Adrenal gland (tissue), 12 donors: ENCODE results near the gene LRRC66. TPM values are rescaled to one million over a fixed set of nuclear protein-coding genes. Genes with fewer than 3 reads are reported as not detected.

Source experiments
- DNase-seq, 7 donors: peaks; one replicate each; pipeline ENCODE4 v3.0.0-alpha.2; 2019 to 2020
- H3K27ac ChIP-seq, 5 donors: fragments of 200-600 bp; sonication (generic) in 4 of 5; 1 replicate in 3 of 5; 2 replicates in 2 of 5; pipeline versions ENCODE4 v1.5.1 to v1.8.0; 2016 to 2020; ENCODE audit warnings: mild to moderate bottlenecking in 1 of 5
- H3K27me3 ChIP-seq: fragments of 200-600 bp; 2 replicates; pipeline ENCODE4 v1.8.0; 2021
- H3K36me3 ChIP-seq, 2 donors: fragments of 200-600 bp; replicated peaks in 1 of 2; 1 replicate in 1 of 2; 2 replicates in 1 of 2; pipeline versions ENCODE4 v1.5.1 to v1.8.0; 2018 to 2022
- H3K4me1 ChIP-seq, 2 donors: fragments of 200-600 bp; replicated peaks in 1 of 2; 1 replicate in 1 of 2; 2 replicates in 1 of 2; pipeline versions ENCODE4 v1.5.1 to v1.8.0; 2018 to 2021
- H3K4me3 ChIP-seq, 4 donors: fragments of 200-600 bp; sonication (generic) in 3 of 4; one replicate each; pipeline ENCODE4 v1.5.1; 2016 to 2018
- H3K9me3 ChIP-seq, 3 donors: fragments of 200-600 bp; sonication (generic) in 1 of 3; replicated peaks in 1 of 3; 1 replicate in 2 of 3; 2 replicates in 1 of 3; pipeline versions ENCODE4 v1.5.1 to v1.8.0; 2016 to 2021
- CTCF ChIP-seq, 6 experiments: fragments of 450-650 bp in 4 of 6; fragments of 200-600 bp in 2 of 6; sonication (generic) in 1 of 6; IDR thresholded peaks; 1 replicate in 5 of 6; 2 replicates in 1 of 6; pipeline versions ENCODE4 v1.5.1 to v1.8.0; 2016 to 2021; ENCODE audit warnings: antibody characterized with exemption in 6 of 6, mild to moderate bottlenecking in 2 of 6, moderate library complexity in 1 of 6
- POLR2A ChIP-seq, 2 donors: fragments of 450-650 bp; IDR thresholded peaks; one replicate each; pipeline ENCODE4 v1.6.1; 2017; ENCODE audit warnings: antibody characterized with exemption in 2 of 2, mild to moderate bottlenecking in 2 of 2, moderate library complexity in 1 of 2
- WGBS, 4 donors: extraction: QIAGEN DNeasy Blood & Tissue Kit in 2 of 4; methylation state at CpG; one replicate each; pipeline versions ENCODE4 v1.1.5 to v1.1.7; 2013 to 2017; 5-methylcytosine and 5-hydroxymethylcytosine counted together
- intact Hi-C, 2 donors: fragments of 100-400 bp; cut with DNase I; formaldehyde crosslinking; loops; one replicate each; pipeline versions ENCODE4 v1.14.1 to v1.15.0; 2022 to 2023
- polyA plus RNA-seq, 3 donors: library from polyadenylated mRNA; stranded (reverse); fragments of 200-250 nt in 2 of 3; fragments of 350-450 nt in 1 of 3; fragmentation: Illumina TruSeq in 1 of 3; extraction: RNeasy Lipid Tissue Mini Kit (QIAGEN cat#74804) in 1 of 3; gene quantifications; one replicate each; pipeline ENCODE4 v1.2.3, GENCODE V29; 2013 to 2014
- total RNA-seq, 9 donors: library from RNA; depleted of rRNA in 4 of 9; stranded (reverse); fragments of >200 nt in 4 of 9; fragments of 120-200 nt in 1 of 9; fragmentation: NEBNext Ultra II Directional in 1 of 9; extraction: Animal tissue kit (Norgen Biotek cat#: 25700) in 1 of 9; gene quantifications; one replicate each; pipeline versions ENCODE4 v1.1.0 to v1.2.4, GENCODE V29; 2013 to 2023
- donor health status: healthy with polysubstance abuse.
- donor health status: Bipolar disorder and iron deficiency.
- donor health status: DM: yes; HTN: yes; CAD: no.
- donor health status: DM: no; HTN: no; CAD: no.
- donor health status: DM: no; HTN: no; CAD: no.
- donor health status: DM: yes; HTN: yes; CAD: no.

The LRRC66 gene
- total and polyA plus RNA-seq, 12 donors, result 0.14 to 1.0 (median 0.31) TPM; not detected in 2

GRCh38 chr4:52037689-52038102 is 17.5 kb upstream of the LRRC66 start:
- no peaks in the 10 kb centered on the region for H3K9me3 ChIP-seq
- H3K4me1 ChIP-seq, result peaks cover 0 to 28% of the 10 kb centered on the region in 2 donors
- peak; percentile 21 to 57 (median 33) for DNase-seq
- no peaks in the 10 kb centered on the region for H3K36me3 ChIP-seq
- peak overlapping the region in 3 of 5 donors; percentile 58 to 82 (median 74) for H3K27ac ChIP-seq
- H3K4me3 ChIP-seq, result peak overlapping the region in 3 of 4 donors; percentile 60 to 90 (median 74)
- TF ChIP-seq POLR2A (IDR thresholded peaks at IDR 0.05) (no peak), CTCF (IDR thresholded peaks at IDR 0.05) (no peak)
- intact Hi-C loops, result no loop called here
- no peaks in the 10 kb centered on the region for H3K27me3 ChIP-seq
- WGBS, 4 donors, result 0 to 2% (median 1%) methylated on average over 5 to 25 of the region's 25 CpGs

DNA sequence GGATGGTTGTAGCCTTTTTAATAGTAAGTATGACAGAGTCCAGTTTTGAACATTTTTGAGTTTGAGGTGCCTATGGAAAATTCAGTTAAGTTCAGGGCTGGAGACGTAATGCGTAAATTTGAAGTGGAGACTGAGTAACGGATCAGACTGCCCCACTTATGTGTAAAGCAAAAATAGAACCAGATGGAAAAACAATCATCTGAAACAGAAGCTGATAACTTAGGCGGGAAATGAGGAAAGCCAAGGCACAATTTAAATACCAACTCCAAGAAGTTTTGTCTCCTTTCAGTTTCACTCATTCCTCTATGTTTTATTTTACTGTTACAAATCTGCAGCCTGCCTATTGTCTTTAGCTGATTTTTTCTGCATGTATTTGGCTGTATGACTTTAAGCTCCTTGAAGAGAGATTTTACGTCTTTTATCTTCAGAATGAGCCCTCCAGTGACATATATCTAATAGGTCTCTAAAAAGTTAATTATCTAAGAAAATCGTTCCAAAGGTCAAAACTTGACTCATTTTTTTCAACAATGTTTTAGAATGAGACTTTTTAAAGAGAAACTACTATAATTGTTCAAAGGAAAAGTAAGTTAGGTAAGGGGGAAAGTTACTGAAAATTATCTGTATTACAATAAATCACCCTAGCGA is 16.8 kb upstream of the LRRC66 start:
- Histone ChIP-seq H3K27ac (no peak overlapping the region), H3K4me3 (peak overlapping the region in 2 of 4 donors; percentile 74 to 90), H3K4me1 (peaks cover 0 to 28% of the 10 kb centered on the region in 2 donors), H3K36me3 (no peaks in the 10 kb centered on the region), H3K9me3 (no peaks in the 10 kb centered on the region), H3K27me3 (no peaks in the 10 kb centered on the region)
- 31 to 39% (median 38%) methylated on average over 7 of the region's 7 CpGs for WGBS, 4 donors
- intact Hi-C loops, result no loop called here
- DNase-seq, result no peak
- TF ChIP-seq POLR2A (IDR thresholded peaks at IDR 0.05) (no peak), CTCF (IDR thresholded peaks at IDR 0.05) (no peak)

DNA sequence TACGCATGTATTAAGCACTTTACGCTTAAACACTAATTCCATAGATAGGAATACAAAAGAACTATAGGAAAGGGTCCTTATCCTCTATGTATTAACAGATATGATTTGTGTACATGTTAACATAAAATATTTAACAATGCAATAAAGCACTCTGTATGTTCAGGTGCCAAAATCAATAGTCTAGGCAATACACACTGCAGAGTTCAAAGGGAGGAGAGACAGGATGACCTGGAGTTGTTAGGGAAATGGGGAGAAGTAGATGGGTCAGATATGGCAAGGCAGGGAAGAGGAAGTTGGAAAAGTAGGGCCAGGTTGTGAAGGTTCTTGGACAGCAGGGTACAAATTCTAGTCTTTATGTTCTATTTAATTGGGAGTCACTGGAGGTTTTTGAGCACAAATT is 15.0 kb upstream of the LRRC66 start:
- intact Hi-C loops, result no loop called here
- TF ChIP-seq POLR2A (IDR thresholded peaks at IDR 0.05) (no peak), CTCF (IDR thresholded peaks at IDR 0.05) (no peak)
- H3K27me3 ChIP-seq, result no peaks in the 10 kb centered on the region

DNA sequence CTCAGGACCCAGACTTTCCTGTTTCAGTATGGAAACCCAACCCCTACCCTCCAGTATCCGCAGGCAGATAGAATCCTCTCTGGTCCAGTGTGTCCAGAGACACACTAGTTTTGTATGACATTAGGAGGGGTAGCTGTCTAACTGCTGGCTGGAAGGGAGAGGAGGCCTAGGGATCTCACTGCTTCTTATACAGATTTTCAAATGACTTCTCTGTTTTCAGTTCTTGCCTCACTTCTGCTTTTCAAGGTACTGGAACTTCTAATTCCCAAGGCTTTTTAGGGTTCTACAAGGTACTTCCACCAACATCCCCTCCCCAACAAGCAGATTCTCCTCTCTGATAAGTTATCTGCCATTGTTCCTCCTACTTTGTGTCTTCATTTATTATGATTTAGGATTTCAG is 11.8 kb upstream of the LRRC66 start:
- Histone ChIP-seq H3K36me3 (peaks cover 0 to 21% of the 10 kb centered on the region in 2 donors), H3K27me3 (no peaks in the 10 kb centered on the region), H3K4me3 (no peak overlapping the region), H3K27ac (no peak overlapping the region), H3K9me3 (no peaks in the 10 kb centered on the region), H3K4me1 (peaks cover 0 to 23% of the 10 kb centered on the region in 2 donors)
- DNase-seq, result no peak
- intact Hi-C loops, result no loop called here
- TF ChIP-seq CTCF (IDR thresholded peaks at IDR 0.05) (no peak), POLR2A (IDR thresholded peaks at IDR 0.05) (no peak)
- 95 to 100% (median 100%) methylated on average over 1 of the region's 1 CpG for WGBS, 4 donors

More for the DNA sequence above, 15.0 kb upstream of the LRRC66 start:
- Histone ChIP-seq H3K4me3 (no peak overlapping the region), H3K4me1 (peaks cover 0 to 28% of the 10 kb centered on the region in 2 donors), H3K27ac (no peak overlapping the region), H3K36me3 (peaks cover 0 to 3% of the 10 kb centered on the region in 2 donors), H3K9me3 (no peaks in the 10 kb centered on the region)
- no peak for DNase-seq
- WGBS, 4 donors, result 95 to 100% (median 99%) methylated on average over 2 of the region's 2 CpGs
